ENCODE results near the gene FCSK. TPM values are rescaled to one million over a fixed set of nuclear protein-coding genes. Genes with fewer than 3 reads are reported as not detected.

FCSK gene
- total and polyA plus RNA-seq, 2 of the 13 experiments (the other 11 are each of a cell fraction or from before 2014, with no cell fraction given) = 9.1 to 19.2 TPM

DNA sequence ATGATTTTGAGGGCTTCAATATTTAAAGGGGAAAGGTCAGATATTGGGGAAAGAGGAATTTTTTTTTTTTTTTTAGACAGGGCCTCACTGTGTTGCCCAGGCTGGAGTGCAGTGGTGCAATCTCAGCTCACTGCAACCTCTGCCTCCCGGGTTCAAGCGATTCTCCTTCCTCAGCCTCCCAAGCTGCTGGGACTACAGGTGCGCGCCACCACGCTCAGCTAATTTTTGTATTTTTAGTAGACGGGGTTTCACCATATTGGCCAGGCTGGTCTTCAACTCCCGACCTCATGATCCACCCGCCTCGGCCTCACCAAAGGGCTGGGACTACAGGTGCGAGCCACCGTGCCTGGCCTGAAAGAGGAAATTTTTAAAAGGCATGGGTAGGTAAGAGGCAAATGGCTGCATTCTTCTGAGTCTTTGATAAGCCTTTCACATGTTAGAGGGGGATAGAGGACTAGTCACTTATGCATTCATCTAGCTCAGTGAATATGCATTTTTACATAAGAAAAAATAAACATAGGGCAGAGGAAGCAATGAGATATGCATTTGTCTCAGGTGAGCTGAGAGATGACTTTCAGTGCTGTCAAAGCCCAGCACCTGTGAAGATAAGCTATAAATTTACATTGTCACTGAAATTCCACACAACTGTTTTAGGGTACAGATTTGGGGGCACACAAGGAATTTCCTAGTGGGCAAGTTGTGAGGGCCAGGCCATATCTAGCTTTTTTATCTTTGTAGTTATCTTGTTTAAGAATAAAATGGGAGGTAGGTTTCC is 1.1 kb upstream of the FCSK start (continued):
- no peak for TF ChIP-seq ATF4 (CRISPR knock-in tag; IDR thresholded peaks at IDR 0.05)
- TF ChIP-seq E2F2 (CRISPR knock-in tag; IDR thresholded peaks at IDR 0.05; ENCODE audit: borderline replicate concordance) = no peak
- no peak for TF ChIP-seq SMAD9 (CRISPR knock-in tag; IDR thresholded peaks at IDR 0.05)
- TF ChIP-seq, protein P1, sequence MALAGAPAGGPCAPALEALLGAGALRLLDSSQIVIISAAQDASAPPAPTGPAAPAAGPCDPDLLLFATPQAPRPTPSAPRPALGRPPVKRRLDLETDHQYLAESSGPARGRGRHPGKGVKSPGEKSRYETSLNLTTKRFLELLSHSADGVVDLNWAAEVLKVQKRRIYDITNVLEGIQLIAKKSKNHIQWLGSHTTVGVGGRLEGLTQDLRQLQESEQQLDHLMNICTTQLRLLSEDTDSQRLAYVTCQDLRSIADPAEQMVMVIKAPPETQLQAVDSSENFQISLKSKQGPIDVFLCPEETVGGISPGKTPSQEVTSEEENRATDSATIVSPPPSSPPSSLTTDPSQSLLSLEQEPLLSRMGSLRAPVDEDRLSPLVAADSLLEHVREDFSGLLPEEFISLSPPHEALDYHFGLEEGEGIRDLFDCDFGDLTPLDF (CRISPR knock-in tag; IDR thresholded peaks at IDR 0.05) = 0 out of 2 replicates have a peak, but pooled peaks have one; percentile 15
- TF ChIP-seq ZNF276 (CRISPR knock-in tag; IDR thresholded peaks at IDR 0.05; ENCODE audit: low read depth) = no peak
- TF ChIP-seq NR2C2 (CRISPR knock-in tag; IDR thresholded peaks at IDR 0.05; ENCODE audit: borderline replicate concordance) = no peak
- TF ChIP-seq ZNF703 (CRISPR knock-in tag; IDR thresholded peaks at IDR 0.05; ENCODE audit: borderline replicate concordance) = no peak
- TF ChIP-seq ZNF460 (CRISPR knock-in tag; IDR thresholded peaks at IDR 0.05; ENCODE audit: borderline replicate concordance) = peak; percentile 94
- no peak for TF ChIP-seq RBFOX2 (IDR thresholded peaks at IDR 0.05; ENCODE audit: low read depth, low read length)
- TF ChIP-seq, protein P2, sequence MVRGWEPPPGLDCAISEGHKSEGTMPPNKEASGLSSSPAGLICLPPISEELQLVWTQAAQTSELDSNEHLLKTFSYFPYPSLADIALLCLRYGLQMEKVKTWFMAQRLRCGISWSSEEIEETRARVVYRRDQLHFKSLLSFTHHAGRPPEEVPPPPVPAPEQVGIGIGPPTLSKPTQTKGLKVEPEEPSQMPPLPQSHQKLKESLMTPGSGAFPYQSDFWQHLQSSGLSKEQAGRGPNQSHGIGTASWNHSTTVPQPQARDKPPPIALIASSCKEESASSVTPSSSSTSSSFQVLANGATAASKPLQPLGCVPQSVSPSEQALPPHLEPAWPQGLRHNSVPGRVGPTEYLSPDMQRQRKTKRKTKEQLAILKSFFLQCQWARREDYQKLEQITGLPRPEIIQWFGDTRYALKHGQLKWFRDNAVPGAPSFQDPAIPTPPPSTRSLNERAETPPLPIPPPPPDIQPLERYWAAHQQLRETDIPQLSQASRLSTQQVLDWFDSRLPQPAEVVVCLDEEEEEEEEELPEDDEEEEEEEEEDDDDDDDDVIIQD (CRISPR knock-in tag; IDR thresholded peaks at IDR 0.05; ENCODE audit: low read depth) = no peak
- no peak for TF ChIP-seq BRCA1 (CRISPR knock-in tag; IDR thresholded peaks at IDR 0.05)
- TF ChIP-seq, protein P3, sequence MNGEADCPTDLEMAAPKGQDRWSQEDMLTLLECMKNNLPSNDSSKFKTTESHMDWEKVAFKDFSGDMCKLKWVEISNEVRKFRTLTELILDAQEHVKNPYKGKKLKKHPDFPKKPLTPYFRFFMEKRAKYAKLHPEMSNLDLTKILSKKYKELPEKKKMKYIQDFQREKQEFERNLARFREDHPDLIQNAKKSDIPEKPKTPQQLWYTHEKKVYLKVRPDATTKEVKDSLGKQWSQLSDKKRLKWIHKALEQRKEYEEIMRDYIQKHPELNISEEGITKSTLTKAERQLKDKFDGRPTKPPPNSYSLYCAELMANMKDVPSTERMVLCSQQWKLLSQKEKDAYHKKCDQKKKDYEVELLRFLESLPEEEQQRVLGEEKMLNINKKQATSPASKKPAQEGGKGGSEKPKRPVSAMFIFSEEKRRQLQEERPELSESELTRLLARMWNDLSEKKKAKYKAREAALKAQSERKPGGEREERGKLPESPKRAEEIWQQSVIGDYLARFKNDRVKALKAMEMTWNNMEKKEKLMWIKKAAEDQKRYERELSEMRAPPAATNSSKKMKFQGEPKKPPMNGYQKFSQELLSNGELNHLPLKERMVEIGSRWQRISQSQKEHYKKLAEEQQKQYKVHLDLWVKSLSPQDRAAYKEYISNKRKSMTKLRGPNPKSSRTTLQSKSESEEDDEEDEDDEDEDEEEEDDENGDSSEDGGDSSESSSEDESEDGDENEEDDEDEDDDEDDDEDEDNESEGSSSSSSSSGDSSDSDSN (CRISPR knock-in tag; IDR thresholded peaks at IDR 0.05) = no peak
- TF ChIP-seq KDM4B (CRISPR knock-in tag; IDR thresholded peaks at IDR 0.05) = no peak
- no peak for TF ChIP-seq PREB (CRISPR knock-in tag; IDR thresholded peaks at IDR 0.05)
- TF ChIP-seq ZSCAN25 (CRISPR knock-in tag; IDR thresholded peaks at IDR 0.05) = peak; percentile 25; the same call in 1 of the 2 replicates
- TF ChIP-seq POLR2G (IDR thresholded peaks at IDR 0.05; ENCODE audit: low read depth, low read length) = no peak
- TF ChIP-seq ZNF567 (CRISPR knock-in tag; IDR thresholded peaks at IDR 0.05; ENCODE audit: borderline replicate concordance) = no peak
- peak; percentile 68; the same call in 1 of the 2 replicates for TF ChIP-seq ZMYM3 (CRISPR knock-in tag; IDR thresholded peaks at IDR 0.05)

Measured in HepG2 (cell line).